Central memory CD8-positive, alpha-beta T cell (primary cell): ENCODE measurements around the gene PHLDB3.
A peak's percentile ranks its signal among the peaks of the same experiment; 100 is the strongest.
"Not testable (repeated sequence)": the region's sequence is repeated elsewhere in the genome, so short reads cannot be mapped to it uniquely, and the experiment has no call there.

ENCODE experiments used
- ATAC-seq: fragments of 150-1000 bp; cut with Tn5 transposase; replicated peaks from 2 replicates; pipeline ENCODE4 v1.10.0; 2022; ENCODE audit warnings: mild to moderate bottlenecking, moderate FRiP score, moderate number of reproducible peaks; ENCODE audit not compliant: poor library complexity, severe bottlenecking; ENCODE audit errors: extremely low read depth
- DNase-seq, 2 donors: peaks; one replicate each; pipeline ENCODE4 v3.0.0; 2021; ENCODE audit warnings: low spot score in 2 of 2
- H3K27ac Mint-ChIP-seq: one replicate; pipeline ENCODE4 v1.8.0; 2022; ENCODE audit warnings: low read depth, mild to moderate bottlenecking, moderate library complexity, mixed read lengths
- H3K27me3 Mint-ChIP-seq: one replicate; pipeline ENCODE4 v1.8.0; 2022; ENCODE audit warnings: mixed read lengths
- H3K36me3 Mint-ChIP-seq: one replicate; pipeline ENCODE4 v1.8.0; 2022; ENCODE audit warnings: mild to moderate bottlenecking, moderate library complexity, mixed read lengths; ENCODE audit not compliant: insufficient read depth
- H3K4me1 Mint-ChIP-seq: one replicate; pipeline ENCODE4 v1.8.0; 2022; ENCODE audit warnings: mixed read lengths
- H3K4me3 Mint-ChIP-seq: one replicate; pipeline ENCODE4 v1.8.0; 2022; ENCODE audit warnings: mild to moderate bottlenecking, moderate library complexity, mixed read lengths
- H3K9me3 Mint-ChIP-seq: one replicate; pipeline ENCODE4 v1.8.0; 2022; ENCODE audit warnings: mixed read lengths

Gene PHLDB3

GRCh38 chr19:43439709-43440063 is 64.9 kb downstream of the PHLDB3 start:
- no peak for DNase-seq
- peak overlapping the region; percentile 73 for H3K27ac Mint-ChIP-seq
- no peak for ATAC-seq
- peaks cover 32% of the 10 kb centered on the region for H3K4me1 Mint-ChIP-seq
- no peaks in the 10 kb centered on the region for H3K9me3 Mint-ChIP-seq
- peak overlapping the region; percentile 57 for H3K4me3 Mint-ChIP-seq
- no peaks in the 10 kb centered on the region for H3K36me3 Mint-ChIP-seq
- no peaks in the 10 kb centered on the region for H3K27me3 Mint-ChIP-seq

GRCh38 chr19:43439032-43439708 is 65.4 kb downstream of the PHLDB3 start:
- H3K4me1 Mint-ChIP-seq = peaks cover 32% of the 10 kb centered on the region
- ATAC-seq = peak; percentile 97

GRCh38 chr19:43438291-43439031 is 66.1 kb downstream of the PHLDB3 start:
- Mint-ChIP-seq H3K4me1 (peaks cover 28% of the 10 kb centered on the region), H3K27ac (peak overlapping the region; percentile 73), H3K27me3 (no peaks in the 10 kb centered on the region), H3K9me3 (no peaks in the 10 kb centered on the region), H3K36me3 (peaks cover 1% of the 10 kb centered on the region), H3K4me3 (peak overlapping the region; percentile 57)
- ATAC-seq (no peak), DNase-seq (no peak)

More at GRCh38 chr19:43439032-43439708, 65.4 kb downstream of the PHLDB3 start:
- peak in 1 of 2 donors; percentile 55 for DNase-seq
- peak overlapping the region; percentile 57 for H3K4me3 Mint-ChIP-seq
- peaks cover 1% of the 10 kb centered on the region for H3K36me3 Mint-ChIP-seq
- H3K27me3 Mint-ChIP-seq = no peaks in the 10 kb centered on the region
- peak overlapping the region; percentile 73 for H3K27ac Mint-ChIP-seq
- no peaks in the 10 kb centered on the region for H3K9me3 Mint-ChIP-seq

GRCh38 chr19:43437712-43438111 is 66.8 kb downstream of the PHLDB3 start:
- DNase-seq = no peak
- H3K9me3 Mint-ChIP-seq = no peaks in the 10 kb centered on the region
- peaks cover 28% of the 10 kb centered on the region for H3K4me1 Mint-ChIP-seq
- no peaks in the 10 kb centered on the region for H3K27me3 Mint-ChIP-seq
- peak overlapping the region; percentile 25 for H3K4me3 Mint-ChIP-seq
- no peak for ATAC-seq
- peaks cover 1% of the 10 kb centered on the region for H3K36me3 Mint-ChIP-seq
- peak overlapping the region; percentile 73 for H3K27ac Mint-ChIP-seq

- DNase-seq, H3K27me3 Mint-ChIP-seq, ATAC-seq, H3K36me3 Mint-ChIP-seq, H3K9me3 Mint-ChIP-seq: not testable (repeated sequence)
- H3K4me1 Mint-ChIP-seq = peaks cover 30% of the 10 kb centered on the region
- peak overlapping the region; percentile 25 for H3K4me3 Mint-ChIP-seq
- peak overlapping the region; percentile 73 for H3K27ac Mint-ChIP-seq
Observed at GRCh38 chr19:43437284-43437683, 67.3 kb downstream of the PHLDB3 start.

DNA sequence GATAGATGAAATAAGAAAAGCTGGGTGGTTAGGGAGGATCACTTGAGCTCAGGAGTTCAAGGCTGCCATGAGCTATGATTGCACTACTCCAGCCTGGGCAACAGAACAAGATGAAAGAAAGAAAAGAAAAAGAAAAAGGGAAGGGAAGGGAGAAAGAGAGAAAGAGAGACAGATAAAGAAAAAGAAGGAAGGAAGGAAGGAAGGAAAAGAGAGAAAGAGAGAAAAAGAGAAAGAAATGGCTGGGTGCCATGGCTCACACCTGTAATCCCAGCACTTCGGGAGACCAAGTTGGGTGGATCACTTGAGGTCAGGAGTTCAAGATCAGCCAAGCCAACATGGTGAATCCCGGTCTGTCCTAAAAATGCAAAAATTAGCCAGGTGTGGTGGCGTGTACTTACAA is 68.8 kb downstream of the PHLDB3 start:
- H3K27me3 Mint-ChIP-seq = no peaks in the 10 kb centered on the region
- no peaks in the 10 kb centered on the region for H3K9me3 Mint-ChIP-seq
- ATAC-seq (no peak), DNase-seq (no peak)
- peak overlapping the region; percentile 93 for H3K27ac Mint-ChIP-seq
- peaks cover 30% of the 10 kb centered on the region for H3K4me1 Mint-ChIP-seq
- no peak overlapping the region for H3K4me3 Mint-ChIP-seq
- peaks cover 1% of the 10 kb centered on the region for H3K36me3 Mint-ChIP-seq

- DNase-seq (no peak), ATAC-seq (no peak)
Observed at GRCh38 chr19:43433689-43434088, 70.9 kb downstream of the PHLDB3 start.

DNA sequence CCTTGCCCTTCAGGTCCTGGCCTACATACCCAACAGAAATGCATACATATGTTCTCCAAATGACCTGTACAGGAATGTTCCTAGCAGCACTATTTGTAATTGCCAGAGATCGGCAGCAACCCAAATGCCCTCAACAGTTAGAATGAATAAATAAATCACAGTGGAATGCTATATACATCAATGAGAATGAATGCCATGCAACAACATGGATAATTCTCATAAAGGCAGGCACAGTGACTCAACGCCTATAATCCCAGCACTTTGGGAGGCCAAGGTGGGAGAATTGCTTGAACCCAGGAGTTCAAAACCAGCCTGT is 71.2 kb downstream of the PHLDB3 start:
- no peak for DNase-seq
- H3K27me3 Mint-ChIP-seq = no peaks in the 10 kb centered on the region
- ATAC-seq = no peak
- peaks cover 1% of the 10 kb centered on the region for H3K36me3 Mint-ChIP-seq
- peaks cover 23% of the 10 kb centered on the region for H3K4me1 Mint-ChIP-seq
- H3K9me3 Mint-ChIP-seq = no peaks in the 10 kb centered on the region
- no peak overlapping the region for H3K27ac Mint-ChIP-seq
- H3K4me3 Mint-ChIP-seq = no peak overlapping the region

More at GRCh38 chr19:43433689-43434088, 70.9 kb downstream of the PHLDB3 start:
- Mint-ChIP-seq H3K36me3 (peaks cover 1% of the 10 kb centered on the region), H3K27ac (no peak overlapping the region), H3K9me3 (no peaks in the 10 kb centered on the region), H3K4me3 (no peak overlapping the region), H3K4me1 (peaks cover 27% of the 10 kb centered on the region), H3K27me3 (no peaks in the 10 kb centered on the region)

DNA sequence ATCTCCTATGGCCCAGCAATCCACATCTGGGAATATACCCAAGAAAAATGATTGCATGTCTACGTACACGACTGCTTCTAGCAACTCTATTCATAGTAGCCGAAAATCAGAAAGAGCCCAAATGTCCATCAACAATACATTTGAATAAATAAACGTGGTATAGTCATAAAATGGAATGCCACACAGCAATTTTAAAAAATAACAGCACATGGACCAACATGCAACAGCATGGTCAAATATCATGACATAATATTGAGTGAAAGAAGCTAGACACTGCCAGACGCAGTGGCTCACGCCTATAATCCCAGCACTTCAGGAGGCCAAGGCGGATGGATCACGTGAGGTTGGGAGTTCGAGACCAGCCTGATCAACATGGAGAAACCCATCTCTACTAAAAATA is 73.6 kb downstream of the PHLDB3 start:
- H3K9me3 Mint-ChIP-seq = no peaks in the 10 kb centered on the region

GRCh38 chr19:43430142-43430710 is 74.3 kb downstream of the PHLDB3 start:
- Mint-ChIP-seq H3K9me3 (no peaks in the 10 kb centered on the region), H3K27ac (no peak overlapping the region), H3K4me3 (no peak overlapping the region), H3K27me3 (no peaks in the 10 kb centered on the region), H3K36me3 (peaks cover 1% of the 10 kb centered on the region), H3K4me1 (peaks cover 14% of the 10 kb centered on the region)
- ATAC-seq (no peak), DNase-seq (no peak)

More for the DNA sequence above, 73.6 kb downstream of the PHLDB3 start:
- Mint-ChIP-seq H3K27me3 (no peaks in the 10 kb centered on the region), H3K4me1 (peaks cover 13% of the 10 kb centered on the region), H3K36me3 (peaks cover 1% of the 10 kb centered on the region), H3K4me3 (no peak overlapping the region), H3K27ac (no peak overlapping the region)
- DNase-seq = no peak
- ATAC-seq = no peak

- Mint-ChIP-seq H3K9me3 (no peaks in the 10 kb centered on the region), H3K4me3 (no peak overlapping the region), H3K4me1 (peaks cover 20% of the 10 kb centered on the region), H3K27me3 (no peaks in the 10 kb centered on the region), H3K27ac (no peak overlapping the region), H3K36me3 (no peaks in the 10 kb centered on the region)
- DNase-seq = no peak
- ATAC-seq = no peak
Observed at GRCh38 chr19:43429395-43429794, 75.2 kb downstream of the PHLDB3 start.

DNA sequence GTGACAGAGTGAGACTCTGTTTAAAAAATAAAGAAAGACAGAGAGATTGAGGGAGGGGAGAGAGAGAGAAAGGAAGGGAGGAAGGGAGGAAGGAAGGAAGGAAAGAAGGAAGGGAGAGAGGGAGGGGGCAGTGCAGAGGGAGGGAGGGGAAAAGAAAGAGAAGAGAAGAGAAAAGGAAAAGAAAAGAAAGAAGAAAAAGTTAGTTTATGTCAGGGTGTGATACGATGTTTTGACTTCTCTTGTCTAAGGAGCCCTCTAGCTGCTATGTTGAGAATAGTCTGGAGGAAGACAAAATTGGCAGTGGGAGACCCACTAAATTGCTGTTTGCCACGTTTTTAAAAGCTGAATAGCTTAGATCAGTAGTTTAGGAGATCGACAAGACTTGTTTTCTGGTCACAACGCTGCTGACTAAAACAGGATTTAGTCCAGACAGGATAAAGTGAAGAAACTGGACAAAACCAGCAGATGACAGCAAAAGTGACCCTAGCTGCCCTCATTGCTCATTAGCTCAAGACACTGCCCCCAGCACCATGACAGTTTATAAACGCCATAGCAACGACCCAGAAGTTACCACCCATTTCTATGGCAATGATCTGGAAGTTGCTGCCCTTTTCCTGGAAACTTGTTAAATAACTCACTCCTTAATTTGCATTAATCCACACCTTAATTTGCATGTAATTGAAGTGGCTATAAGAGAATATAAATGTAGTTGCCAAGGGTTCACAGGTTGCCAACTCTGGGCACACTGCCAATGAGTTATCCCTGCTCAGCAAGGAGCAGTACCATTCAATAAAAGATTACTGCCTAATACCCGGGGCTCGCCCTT is 78.8 kb downstream of the PHLDB3 start:
- H3K36me3 Mint-ChIP-seq = peaks cover 2% of the 10 kb centered on the region
- no peak overlapping the region for H3K27ac Mint-ChIP-seq
- peaks cover 13% of the 10 kb centered on the region for H3K4me1 Mint-ChIP-seq
- ATAC-seq (no peak), DNase-seq (no peak)
- H3K4me3 Mint-ChIP-seq = no peak overlapping the region
- peaks cover 10% of the 10 kb centered on the region for H3K27me3 Mint-ChIP-seq
- no peaks in the 10 kb centered on the region for H3K9me3 Mint-ChIP-seq
